ENCODE measurements around the gene PRKAA2.
"Not testable (repeated sequence)": the region's sequence is repeated elsewhere in the genome, so short reads cannot be mapped to it uniquely, and the experiment has no call there.

PRKAA2 gene

DNA sequence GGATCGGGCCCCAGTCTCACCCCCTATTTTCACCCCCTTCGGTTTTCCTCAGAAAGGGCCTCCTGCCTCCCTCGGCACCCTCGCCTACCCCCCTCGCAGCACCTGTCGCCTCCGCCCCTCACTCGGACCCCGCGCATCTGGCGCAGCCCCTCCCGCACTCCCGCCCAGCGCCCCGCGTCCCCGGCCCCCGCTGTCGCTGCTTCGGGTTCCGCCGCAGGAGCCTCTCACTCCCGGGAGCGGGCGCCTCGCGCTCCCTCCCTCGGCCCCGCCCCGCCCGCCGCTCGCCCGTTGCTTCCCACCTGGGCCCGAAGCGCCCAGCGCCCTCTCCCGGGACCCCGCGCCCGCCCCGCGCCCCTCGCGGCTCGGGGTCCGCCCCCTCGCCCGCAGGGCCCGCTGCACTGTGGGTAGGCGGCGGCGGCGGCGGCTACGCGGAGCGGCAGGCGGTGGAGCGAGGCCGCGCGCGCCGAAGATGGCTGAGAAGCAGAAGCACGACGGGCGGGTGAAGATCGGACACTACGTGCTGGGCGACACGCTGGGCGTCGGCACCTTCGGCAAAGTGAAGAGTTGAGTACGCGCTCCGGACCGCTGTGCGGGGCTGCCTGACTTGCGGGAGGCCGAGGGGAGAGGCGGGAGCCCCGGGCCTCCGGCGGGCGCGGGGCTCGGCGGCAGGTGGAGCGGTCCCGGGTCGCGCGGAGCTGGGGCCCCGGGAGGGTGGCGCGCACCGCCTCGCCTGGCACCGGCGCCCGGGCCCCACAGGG, at the start of gene PRKAA2:
TSS of gene PRKAA2 (plus strand) at position 396 of the 758 bp plus-strand sequence. CDS start at position 470, 74 bp downstream.
- peak in 45 of 58 donors; percentile 1 to 69 (median 37) for DNase-seq

DNA sequence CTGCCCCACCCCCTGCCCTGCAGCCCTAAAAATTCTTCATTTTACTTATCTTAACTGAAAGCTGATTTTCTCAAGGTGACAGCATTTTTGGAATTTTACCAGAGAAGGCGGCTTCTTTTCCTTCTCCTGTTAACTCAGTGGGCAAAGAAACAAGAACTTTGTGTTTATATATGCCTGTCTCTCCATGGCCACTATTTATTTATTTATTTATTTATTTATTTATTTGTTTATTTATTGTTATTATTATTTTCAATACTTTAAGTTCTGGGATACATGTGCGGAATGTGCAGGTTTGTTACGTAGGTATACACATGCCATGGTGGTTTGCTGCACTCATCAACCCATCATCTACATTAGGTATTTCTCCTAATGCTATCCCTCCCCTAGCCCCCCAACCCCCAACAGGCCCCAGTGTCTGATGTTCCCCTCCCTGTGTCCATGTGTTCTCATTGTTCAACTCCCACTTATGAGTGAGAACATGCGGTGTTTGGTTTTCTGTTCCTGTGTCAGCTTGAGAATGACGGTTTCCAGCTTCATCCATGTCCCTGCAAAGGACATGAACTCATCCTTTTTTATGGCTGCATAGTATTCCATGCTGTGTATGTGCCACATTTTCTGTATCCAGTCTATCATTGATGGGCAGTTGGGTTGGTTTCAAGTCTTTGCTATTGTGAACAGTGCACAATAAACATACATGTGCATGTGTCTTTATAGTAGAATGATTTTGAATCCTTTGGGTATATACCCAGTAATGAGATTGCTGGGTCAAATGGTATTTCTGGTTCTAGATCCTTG, 49.5 kb upstream of the PRKAA2 start:
- not testable (repeated sequence) for DNase-seq

DNA sequence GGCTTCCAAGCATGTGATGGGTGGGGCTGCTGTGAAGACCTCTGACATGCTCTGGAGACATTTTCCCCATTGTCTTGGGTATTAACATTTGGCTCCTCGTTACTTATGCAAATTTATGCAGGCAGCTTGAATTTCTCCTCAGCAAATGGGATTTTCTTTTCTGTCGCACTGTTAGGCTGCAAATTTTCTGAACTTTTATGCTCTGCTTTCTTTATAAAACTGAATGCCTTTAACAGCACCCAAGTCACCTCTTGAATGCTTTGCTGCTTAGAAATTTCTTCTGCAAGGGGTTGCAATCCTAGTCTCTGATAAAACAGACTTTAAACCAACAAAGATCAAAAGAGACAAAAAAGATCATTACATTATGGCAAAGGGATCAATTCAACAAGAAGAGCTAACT, 35.0 kb upstream of the PRKAA2 start:
- not testable (repeated sequence) for DNase-seq

DNA sequence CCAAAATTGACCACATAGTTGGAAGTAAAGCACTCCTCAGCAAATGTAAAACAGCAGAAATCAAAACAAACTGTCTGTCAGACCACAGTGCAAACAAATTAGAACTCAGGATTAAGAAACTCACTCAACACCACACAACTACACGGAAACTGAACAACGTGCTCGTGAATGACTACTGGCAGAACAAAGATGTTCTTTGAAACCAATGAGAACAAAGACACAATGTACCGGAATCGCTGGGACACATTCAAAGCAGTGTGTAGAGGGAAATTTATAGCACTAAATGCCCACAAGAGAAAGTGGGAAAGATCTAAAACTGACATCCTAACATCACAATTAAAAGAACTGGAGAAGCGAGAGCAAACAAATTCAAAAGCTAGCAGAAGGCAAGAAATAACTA, 34.3 kb upstream of the PRKAA2 start:
- not testable (repeated sequence) for DNase-seq

DNA sequence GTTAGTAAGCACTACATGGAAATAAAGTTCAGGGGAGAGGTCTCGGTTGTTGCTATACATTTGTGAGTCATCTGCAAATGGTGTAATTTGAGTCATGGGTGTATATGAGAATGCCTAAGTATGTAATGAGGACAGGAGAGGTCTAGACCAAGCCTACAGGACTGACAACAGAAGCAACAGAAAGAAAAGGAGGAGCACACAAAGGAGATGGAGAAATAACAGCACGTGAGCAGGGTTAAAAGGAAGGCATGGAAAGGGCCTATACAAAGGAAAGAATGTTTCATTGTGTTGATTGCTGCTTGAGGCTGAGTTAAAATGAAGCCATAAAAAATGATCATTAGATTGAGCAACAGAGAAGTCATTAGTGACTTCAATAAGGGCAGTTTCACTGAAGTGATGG, 28.0 kb upstream of the PRKAA2 start:
- DNase-seq = no peak

DNA sequence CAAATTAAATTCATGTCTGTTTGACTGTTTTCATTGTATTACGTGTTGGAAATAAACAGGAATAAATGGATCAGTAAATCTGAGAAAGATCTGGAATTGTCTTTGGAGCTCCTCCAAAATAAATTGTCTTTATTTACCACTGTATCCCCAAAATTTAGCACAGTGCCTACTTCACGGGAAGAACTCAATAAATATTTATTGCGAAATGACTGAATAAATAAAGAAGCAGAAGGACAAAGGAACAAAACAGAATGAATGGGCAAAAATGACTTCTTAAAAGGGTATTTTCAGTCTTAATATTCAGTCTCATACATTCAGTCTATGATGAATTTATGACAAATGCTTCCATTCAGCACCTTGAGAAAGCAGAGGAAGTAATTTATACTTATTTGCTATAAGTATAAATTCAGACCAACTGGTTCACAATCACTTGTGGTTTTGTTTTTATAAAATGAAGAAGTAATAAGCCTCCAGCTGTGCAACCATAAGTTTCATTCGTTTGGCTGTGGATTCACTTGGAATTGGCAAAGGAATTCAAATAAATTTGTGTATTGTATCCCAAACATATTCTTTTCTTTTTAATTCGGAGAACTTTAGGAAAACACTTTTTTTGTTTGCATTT, 19.2 kb upstream of the PRKAA2 start:
- no peak for DNase-seq

DNA sequence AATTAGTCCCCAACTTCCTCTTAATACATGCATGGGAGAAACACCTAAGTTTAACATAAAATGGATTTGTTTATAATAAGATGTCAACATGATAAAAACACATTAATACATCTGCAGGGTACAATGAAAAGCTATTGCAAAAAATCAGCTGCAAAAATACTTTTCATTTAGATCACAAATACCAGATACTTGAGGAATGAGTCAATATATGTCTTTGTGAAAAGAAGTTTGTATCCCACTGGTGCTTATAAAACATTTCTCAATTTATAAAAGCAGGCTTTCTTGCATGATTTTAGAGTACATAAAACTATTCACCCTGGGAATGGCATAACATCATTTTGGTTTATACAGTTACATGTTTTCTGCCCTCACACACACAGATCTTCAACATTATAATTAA, 18.6 kb upstream of the PRKAA2 start:
- DNase-seq = no peak

DNA sequence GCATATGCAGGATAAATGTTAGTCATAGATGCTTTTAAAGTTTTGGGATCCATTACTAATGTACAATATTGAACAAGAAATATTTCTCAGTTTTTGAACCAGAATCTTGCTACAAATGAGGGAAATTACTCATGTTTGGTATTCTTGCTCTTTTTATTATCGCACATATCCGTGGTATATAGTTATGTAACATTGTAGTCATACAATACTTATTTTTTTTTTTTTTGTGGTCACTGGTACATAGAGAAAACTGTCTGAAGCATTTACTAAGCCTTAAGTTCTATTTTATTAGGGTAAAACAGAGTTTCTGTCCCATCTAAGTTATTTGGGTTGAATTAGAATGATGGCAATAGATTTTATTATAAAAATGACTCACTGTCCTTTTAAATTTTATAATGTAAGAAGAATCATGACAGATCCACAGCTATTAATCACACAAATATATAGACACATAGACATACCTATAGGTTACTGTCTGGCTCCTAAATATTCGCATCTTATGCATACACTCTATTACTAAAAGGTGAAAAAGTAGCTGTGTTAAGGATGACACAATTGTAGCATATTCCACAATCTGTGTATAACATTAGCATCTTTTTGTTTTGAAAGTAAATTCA, 18.0 kb upstream of the PRKAA2 start:
- DNase-seq = no peak

DNA sequence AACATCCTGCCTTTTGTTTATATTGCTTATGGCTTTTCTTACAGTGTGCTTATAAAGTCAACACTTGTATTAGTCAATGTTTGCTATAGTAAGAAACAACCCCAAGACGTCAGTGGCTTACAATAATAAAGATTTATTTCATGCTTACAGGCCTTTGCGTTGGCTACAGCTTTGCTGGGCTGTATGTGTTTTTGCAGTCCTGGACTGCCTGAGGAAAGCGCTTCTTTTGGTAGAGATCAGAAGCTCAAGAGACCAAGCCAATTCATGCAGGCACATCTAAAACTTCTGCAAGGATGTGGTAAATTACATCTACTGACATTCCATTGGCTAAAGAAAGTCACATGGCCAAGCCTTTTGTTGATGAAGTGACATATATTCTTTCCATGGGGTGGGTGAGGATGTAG, 17.5 kb upstream of the PRKAA2 start:
- no peak for DNase-seq

DNA sequence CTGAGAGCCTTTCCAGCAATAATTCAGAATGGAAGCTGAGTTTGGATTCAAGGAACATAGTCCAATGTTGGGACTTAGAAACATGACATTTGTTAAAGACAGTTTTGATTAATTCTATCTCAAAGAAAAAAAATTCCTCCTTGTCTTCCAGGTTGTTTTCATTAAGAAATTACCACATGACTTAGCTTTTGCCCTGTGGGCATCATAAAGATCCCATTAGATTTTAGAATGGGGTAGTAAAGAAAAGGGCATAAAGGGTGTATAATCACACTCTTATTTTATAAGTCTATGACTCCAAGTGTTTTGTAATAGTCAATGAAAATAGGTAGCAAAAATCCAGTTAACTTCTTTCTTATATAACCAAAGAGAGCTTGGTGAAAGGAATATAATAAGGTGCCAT, 14.3 kb upstream of the PRKAA2 start:
- DNase-seq = no peak

DNA sequence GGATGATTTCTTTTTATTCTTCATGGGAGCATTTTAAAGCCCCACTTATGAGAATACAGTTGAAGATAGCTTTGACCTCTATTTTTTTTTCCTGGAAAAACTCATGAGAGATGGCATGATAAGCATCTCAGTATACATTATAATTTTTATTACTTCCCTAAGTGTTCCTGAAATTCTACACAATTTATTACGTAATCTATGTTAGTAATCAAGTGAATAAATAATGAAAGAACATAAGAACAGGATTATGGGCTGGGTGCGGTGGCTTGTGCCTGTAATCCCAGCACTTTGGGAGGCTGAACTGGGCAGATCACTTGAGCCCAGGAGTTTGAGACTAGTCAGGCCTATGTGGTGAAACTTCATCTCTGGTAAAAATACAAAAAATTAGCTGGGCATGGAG, 13.2 kb upstream of the PRKAA2 start:
- DNase-seq = no peak

DNA sequence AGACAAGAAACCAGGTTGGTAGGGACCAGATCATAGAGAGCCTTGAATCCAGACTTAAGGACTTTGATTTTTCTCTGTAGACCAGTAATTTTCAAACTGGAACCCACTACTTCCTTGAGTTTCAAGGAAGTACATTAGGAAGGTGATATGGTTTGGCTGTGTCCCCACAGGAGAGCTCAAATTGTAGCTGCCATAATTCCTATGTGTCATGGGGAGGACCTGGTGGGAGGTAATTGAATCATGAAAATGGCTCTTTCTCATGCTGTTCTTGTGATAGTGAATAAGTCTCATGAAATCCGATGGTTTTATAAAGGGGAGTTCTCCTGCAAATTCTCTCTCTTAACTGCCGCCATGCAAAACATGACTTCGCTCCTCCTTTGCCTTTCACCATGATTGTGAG, 10.1 kb upstream of the PRKAA2 start:
- no peak for DNase-seq

DNA sequence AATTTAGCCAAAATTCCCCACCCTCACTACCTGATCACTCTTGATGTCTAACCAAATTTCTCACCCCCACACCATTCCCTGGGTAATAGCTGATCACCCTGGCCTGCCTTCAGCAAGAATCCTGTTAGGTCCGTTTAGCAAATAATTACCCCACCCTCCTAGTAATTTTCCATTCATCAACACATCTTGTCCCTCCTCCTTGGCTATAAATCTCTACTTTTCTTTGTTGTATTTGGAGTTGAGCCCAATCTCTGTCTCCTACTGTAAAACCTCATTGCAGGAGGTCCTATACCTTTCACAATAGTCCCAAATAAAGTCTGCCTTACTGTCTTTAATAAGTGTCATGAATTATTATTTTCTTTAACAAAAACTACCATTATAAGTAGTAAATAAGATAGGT, 6.9 kb upstream of the PRKAA2 start:
- DNase-seq = no peak

DNA sequence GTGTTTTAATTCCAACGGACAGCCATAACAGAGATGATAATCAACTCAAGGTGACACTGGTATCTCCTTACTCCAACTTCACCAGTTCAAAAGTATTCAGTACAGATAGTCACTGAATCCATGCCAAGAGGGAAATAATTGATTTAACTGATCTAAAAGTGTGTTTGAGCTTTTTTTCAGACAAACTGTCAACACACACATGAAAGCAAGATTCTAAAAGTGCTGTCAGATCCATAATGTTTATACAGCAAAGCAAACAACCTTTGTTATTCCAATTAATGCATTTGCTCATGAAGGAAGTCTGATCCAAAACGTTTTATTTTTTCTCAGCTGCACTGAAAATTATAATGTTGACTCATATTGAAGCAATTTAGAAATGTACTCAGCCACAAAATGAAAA, 5.9 kb upstream of the PRKAA2 start:
- DNase-seq = no peak

DNA sequence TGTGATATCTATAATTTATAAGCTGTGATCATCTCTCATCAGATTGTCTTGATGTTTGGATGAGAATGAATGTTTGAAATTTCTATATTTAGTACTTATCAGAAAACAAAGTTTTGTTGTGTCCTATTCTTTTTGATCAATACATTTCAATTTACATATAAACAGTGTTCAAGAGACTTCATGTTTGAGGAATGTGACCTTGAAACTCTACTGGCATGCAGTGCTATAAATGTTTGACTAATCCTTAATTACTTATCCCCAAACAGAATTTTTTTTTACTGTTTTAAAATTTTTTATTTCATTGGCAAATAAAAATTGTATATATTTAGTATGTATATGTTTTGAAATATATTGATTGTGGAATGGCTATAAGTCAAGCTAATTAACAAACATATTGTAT, 1.5 kb upstream of the PRKAA2 start:
- no peak for DNase-seq

DNA sequence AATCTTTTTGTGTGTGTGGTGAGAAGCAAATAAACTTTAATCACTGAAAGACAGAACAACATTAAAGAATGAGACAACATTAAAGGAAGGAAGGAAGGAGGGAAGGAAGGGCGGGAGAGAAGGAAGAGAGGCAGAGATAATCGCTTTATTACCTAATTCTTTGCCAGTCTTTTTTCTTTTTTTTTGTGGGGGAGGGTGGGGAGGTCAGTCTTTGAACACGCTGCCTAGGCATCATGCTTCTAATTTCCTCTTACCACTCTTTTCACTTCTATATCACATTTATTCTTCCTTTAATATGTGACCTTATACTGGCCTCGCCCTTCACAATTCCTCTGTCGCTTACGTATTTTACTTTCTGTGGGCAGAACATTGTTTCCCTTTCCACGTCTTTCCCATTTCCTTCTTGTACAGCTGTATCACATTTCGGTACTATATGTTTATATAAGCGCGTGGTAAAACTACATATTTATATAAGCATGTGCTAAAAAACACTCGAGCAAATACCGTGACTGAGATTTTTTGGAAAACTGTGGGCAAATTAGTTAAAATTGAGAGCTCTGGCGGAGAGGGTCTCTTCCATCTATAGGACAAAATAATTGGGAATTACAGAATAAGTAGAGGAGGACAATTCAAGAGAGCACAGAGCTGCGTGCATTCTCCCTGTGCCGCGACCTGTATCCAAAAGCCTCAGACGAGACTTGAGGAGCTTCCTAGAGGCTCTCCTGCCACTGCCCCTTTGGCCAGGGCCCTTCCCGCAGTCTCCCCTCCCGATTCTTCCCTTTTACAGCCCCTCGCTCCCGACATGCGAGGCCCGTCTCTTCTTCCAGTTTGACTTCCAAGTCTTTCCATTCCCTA, 823 bp upstream of the PRKAA2 start:
- DNase-seq = peak in 12 of 58 donors; percentile 1 to 54 (median 36)

DNA sequence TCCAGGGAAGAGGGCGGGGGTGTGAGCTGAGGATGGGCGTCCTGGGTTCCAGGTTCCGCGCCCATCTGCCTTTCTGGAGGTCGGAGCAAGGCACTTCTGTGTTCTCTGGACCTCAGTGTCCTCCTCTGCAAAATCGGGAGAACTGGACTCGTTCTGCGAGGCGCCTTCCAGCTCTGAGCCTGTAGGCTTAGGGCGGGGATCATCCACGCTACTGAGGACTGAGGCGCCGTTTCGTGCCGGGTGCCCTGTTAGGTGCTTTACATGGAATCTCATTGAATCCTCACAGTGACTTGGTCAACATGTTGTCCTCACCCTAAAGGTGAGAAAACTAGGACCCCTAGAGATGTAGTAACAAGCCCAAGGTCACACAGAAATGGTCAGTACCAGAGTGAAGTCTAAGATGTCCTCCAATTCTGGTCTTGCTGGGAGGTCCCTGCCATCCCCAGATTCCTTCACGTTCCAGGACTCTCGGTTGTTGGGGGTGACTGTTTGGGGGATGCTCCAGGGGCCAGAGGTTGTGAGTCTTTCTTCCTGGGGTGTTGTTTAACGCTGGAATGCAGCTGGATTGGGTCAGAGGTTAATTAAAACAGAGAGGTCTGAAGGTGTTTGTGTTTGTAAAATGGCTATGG, 677 bp downstream of the PRKAA2 start:
- peak in 35 of 58 donors; percentile 0 to 55 (median 22) for DNase-seq

DNA sequence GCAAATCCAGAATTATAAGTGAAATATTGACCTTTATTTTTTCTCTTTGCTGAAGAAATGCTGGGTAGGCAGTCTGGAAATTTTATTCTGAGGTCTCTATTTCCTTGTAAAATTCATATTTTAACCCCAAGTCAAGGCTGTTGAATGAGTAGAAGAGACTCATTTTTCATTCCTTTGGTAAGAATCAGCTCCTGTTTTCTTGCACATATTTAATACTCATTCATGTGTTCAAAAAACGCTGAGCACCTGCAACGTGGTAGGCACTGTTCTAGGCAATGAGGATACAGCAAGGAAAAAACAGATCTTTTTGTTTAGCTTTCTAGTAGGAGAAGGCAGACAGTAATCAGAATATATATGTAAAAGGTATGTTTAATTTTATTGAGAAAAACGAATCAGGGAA, 1.5 kb downstream of the PRKAA2 start:
- DNase-seq = no peak

DNA sequence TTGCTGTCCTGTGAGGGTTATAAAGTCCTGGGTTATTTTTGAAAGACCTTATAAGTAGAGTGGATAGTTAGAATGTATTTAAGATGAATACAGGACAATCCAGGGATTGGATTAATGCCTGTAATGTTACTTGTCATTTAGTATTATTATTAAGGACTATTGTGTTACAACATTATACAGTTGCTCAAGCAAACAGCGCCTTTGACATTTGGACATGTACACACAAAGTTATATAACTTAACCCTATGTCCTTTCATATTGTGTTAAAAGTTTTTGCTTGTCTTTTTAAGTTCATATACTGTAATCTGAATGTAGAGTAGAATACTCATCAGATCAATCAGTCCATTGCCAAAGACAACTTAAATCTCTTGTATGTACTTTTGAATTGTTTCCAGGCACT, 2.0 kb downstream of the PRKAA2 start:
- DNase-seq = no peak

DNA sequence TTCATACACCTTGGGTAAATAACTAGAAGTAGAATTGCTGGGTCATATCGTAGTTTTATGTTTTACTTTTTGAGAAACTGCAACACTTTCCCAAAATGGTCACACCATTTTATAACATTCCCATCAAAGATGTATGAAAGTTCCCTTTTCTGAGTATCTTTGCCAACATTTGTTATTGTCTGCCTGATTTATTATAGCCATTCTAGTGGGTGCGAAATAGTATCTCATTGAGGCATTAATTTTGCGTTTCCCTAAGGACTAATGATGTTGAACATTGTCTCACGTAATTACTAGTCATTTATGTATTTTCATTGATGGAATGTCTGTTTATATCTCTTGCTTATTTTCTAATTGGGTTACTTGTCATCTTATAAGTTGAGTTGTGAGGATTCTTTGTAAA, 3.4 kb downstream of the PRKAA2 start:
- DNase-seq = no peak
